GM21529 (cell line): ENCODE data around the gene ENKUR.
"Not testable (repeated sequence)": the region's sequence is repeated elsewhere in the genome, so short reads cannot be mapped to it uniquely, and the experiment has no call there.

Experiments
- ATAC-seq: cut with Tn5 transposase; IDR thresholded peaks from one replicate; pipeline ENCODE4 v1.9.1; 2021; ENCODE audit not compliant: unreplicated experiment

The ENKUR gene

DNA sequence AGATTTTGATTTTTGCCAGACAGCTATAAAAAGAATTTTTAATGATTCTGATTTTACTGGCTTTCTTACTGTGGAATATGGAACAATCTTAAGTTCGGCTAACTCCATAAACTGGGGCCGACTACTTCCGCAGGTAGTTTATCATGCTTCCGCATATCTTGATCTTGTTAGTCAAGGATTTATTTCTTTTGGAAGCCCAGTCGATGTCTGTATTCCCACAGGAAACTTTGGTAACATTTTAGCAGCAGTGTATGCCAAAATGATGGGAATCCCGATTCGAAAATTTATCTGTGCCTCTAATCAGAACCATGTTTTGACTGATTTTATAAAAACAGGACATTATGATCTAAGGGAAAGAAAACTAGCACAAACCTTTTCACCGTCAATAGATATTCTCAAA, 8.6 kb upstream of the ENKUR start:
- no peak for ATAC-seq

DNA sequence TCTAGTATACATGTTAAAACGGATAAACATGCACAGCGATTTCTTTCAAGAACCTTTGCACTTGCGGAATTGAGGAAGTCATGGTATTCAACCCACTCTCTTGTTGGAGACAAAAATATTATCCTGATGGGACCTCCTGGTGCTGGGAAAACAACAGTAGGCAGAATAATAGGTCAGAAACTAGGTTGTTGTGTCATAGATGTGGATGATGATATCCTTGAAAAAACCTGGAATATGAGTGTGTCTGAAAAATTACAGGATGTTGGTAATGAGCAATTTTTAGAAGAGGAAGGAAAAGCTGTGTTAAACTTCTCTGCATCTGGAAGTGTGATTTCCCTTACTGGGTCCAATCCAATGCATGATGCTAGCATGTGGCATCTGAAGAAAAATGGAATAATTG, 7.3 kb upstream of the ENKUR start:
- ATAC-seq = no peak

DNA sequence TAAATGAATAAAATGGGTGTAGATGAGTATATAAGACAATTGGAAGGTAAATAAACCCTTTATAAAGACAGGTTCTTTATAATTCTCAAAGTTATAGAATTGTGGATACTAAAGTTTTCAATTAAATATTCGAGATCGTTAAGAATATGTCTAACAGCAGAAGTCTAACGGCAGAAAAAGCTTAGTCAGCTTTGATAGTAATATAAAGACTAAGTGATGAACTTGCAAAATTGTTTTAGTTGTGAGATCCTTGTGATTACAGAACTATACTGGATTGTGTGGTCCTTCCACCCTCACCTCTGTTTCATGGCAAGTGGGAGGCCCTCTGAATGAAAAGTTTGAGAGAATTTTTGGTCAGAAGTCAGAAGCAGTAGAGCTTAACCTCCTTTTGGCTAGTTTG, 2.7 kb upstream of the ENKUR start:
- no peak for ATAC-seq

DNA sequence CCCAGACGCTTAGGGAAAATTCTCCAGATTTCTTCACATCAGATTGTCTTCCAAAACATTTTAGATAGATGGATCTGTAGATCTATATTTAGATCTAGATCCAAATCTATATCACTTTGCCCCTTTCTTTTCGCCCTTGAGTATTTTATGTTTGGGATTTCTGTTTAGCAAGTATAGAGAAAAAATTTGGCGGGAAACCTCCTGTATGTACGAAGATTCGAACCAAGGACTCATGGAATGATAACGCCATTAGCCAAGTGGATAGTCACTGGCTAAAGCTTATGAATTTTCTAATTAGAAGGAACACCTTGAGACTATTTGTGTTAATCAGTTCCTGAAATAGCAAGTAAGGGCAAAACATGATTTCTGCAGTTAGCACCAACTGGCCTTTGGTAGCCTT, 1.7 kb upstream of the ENKUR start:
- ATAC-seq = no peak

DNA sequence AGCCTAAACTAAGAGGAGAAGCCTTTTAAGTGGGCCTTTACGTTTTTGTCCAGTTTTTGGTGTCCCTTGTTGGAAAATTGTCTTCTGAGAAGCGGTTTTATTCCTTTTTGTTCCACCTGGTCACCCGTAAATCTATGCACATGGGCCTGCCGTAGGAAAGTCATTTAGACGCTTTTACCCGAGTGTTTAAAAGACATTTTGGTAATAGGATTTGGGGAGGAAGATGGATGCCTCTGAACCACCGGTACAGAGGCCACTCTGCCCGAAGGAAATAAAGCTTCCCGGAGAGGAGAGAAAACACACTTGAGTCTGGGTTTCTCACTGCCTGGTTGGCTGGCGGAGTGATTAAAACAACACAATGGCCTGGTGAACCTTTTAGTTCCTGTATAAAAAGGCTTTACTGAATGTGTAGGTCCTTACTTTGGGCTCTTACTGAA, 1.2 kb upstream of the ENKUR start:
- peak; percentile 4 for ATAC-seq

DNA sequence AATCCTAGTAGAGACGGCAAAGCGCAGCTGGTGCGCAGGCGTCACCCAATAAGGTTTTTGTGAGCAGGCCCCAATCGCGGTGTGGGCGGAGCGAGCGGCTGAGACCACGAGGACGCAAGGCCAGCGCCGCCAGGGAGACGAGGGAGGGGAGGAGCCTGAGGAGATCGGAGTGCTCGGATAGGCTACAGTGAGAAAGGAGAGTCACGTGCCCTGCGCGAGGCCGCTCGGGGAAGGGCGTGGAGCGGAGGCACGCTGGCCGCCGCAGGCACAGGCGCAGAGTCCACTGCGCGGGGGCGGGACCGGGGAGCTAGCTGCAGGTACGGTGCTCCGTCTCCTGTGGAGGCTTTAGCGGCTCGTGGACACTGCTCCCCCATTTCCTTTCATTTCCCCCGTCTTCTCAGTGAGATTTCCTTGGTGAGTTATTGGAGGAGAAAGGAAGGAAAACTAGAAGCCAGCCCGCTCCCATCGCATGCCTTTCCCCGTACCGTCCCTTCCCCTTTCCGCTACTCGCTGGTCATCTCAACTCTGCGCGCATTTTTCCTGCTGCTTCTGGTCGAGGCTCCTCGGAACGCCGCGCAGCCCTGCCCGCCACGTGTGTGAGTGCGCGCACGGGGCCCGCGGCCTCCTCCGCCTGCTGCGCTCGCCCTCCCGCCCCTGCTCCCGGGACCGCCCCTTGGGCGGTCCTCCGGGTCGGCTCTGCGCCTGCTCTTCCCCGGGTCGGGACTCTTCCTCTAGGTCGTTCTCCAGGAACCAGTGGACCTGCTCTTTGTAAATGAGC, 607 bp upstream of the ENKUR start, which contains the start of gene THNSL1:
THNSL1 (plus strand) TSS at position 237 of the 778 bp plus-strand sequence. CDS start 6,612 bp downstream, outside the sequence.
- ATAC-seq = peak; percentile 97

DNA sequence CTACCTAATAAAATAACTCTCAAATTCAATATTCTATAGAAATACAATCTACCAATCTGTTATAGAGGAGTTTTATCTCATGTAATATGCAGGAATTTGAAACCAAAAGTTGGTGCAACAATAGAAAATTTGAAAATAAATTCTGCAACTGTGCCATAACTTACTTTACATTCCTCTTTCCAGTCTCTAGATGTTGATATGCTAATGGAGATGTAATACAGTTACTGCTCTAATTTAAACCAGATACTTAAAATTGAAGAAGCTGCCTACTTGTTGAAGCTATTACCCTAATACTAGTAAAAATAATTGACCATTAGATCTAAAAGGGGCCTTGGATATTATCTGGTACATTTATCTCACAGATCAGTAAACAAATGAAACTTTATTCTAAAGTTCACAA, 1.4 kb downstream of the ENKUR start:
- no peak for ATAC-seq

DNA sequence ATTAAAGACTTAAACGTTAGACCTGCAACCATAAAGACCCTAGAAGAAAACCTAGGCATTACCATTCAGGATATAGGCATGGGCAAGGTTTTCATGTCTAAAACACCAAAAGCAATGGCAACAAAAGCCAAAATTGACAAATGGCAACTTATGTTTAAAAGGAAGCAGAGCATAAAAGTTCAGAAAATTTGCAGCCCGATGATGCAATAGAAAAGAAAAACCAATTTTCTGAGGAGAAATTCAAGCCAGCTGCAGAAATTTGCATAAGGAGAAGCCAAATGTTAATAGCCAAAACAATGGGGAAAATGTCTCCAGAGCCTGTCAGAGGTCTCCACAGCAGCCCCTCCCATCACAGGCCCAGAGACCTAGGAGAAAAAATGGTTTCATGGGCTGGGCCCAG, 4.4 kb downstream of the ENKUR start:
- not testable (repeated sequence) for ATAC-seq

DNA sequence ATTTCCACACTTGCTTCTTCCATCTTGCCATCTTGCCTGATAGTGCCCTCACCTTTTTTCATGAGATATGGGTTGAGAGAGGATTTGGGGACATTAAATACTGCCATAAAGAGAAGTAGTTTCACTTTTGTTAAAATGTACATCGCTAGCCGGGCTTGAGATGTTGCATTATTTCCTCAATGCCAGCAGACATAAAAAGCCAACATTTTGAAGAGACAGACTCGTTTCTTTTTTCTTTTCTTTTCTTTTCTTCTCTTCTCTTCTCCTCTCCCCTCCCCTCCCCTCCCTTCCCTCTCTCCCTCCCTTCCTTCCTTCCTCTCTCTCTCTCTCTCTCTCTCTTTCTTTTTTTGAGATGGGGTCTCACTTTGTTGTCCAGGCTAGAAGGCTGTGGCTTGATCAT, 17.9 kb downstream of the ENKUR start:
- ATAC-seq = no peak

DNA sequence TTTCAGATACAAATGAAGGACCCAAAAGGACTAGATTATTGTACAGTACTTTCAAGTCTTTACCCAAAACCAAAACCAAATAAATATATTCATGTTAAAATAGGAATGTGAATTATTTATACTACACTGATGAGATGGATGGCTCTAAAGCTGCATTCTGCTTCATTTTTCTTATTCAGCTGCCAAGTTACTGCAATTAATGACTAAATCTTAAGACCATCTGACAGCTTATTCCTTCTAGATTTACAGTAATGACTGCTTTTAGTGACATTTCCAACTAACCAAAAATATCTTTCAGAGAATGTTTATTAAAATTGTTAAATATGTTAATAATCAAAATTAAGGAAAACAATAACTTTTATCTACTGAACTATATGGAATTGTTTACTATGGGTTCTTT, 20.9 kb downstream of the ENKUR start:
- no peak for ATAC-seq

DNA sequence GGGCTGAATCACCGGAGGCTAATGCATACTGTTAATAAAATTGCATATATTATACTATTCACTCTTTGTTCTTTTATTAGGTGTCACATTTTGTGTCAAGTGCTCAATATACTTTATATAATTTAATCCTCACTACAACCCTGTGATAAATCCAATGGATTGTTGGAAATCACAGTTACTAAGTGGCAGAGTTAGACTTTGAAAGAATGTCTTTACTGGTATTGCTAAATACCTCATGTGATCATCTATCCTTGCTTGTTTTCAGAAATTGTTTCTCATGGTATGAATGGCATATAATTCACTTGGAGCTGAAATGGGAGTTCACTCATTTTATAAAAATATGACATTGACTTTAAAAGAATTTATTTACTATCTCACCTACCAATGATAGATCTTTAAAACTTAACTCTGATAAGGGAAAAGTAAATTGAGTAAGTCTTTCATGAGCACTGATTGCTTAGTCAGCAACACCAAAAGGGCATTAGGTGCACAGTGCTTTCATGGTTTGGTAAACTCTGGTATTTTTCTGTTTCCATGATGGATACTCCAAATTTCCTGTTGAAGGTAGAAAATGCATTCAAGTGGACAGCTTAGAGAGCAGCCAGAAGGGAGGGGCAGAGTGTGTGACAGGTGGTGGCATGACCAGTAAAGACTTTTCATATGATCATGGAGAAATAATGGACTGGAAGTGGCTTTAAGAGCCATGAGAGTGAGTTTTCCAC, 22.6 kb downstream of the ENKUR start:
- no peak for ATAC-seq

DNA sequence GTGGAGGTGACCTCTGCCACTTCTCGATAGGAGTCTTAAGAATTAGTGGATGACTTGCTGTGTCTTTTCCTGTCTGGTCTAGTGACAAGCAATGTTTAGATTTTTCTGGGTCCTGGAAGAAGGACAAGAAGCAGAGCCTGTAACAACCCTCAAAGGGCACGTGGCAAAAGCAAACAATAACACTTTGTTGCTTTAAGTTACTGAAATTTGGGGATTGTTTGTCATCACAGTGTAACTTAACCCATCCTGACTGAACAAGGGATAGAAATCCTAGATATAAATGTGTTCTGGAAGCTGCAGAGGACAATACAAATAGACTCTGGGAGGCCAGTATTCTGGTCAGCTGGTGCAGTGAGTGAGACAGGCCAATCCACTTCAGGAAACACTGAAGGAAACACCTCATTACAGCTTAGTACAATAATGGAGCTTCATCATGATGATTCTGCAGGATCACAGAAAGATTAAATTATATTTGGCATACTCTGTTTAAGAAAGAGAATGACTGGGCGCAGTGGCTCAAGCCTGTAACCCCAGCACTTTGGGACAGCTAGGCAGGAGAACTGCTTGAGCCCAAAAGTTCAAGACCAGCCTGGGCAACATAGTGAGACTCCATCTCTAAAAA, 23.3 kb downstream of the ENKUR start:
- ATAC-seq = no peak

DNA sequence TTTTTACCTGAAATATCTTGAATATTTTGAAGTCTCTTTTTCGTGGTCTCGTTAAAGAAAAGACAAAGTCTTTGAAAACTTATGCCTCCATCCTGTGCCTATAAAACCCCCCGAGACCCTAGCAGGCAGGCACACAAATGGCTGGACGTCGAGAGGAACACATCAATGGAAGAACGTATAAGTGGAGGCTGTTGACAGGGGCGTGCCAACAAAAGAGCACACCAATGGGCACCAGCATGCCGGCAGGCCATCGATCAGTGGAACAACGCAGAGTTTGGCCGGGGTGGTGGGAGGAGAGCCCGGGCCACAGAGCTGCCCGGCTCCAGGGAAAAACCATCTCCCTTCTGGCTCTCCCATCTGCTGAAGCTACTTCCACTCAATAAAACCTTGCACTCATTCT, 24.7 kb downstream of the ENKUR start:
- ATAC-seq = no peak

DNA sequence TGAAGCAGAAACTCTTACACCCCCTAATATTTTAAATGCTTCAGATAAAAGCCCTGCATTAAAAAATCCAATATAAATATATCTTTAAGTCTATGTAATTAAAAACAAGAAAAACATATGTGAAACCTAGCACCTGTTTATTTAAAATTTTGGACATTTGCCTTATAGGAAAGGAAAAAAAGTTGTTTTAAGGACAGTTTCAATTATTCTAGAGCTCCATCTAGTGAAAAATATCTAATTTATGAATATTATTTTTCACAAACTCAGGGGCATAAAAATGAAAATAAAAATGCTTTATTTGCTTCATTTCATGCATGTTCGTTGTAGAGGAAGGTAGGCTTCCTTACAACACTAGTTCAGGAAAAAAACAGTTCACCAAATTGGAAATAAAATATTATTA, 26.1 kb downstream of the ENKUR start:
- ATAC-seq = no peak

DNA sequence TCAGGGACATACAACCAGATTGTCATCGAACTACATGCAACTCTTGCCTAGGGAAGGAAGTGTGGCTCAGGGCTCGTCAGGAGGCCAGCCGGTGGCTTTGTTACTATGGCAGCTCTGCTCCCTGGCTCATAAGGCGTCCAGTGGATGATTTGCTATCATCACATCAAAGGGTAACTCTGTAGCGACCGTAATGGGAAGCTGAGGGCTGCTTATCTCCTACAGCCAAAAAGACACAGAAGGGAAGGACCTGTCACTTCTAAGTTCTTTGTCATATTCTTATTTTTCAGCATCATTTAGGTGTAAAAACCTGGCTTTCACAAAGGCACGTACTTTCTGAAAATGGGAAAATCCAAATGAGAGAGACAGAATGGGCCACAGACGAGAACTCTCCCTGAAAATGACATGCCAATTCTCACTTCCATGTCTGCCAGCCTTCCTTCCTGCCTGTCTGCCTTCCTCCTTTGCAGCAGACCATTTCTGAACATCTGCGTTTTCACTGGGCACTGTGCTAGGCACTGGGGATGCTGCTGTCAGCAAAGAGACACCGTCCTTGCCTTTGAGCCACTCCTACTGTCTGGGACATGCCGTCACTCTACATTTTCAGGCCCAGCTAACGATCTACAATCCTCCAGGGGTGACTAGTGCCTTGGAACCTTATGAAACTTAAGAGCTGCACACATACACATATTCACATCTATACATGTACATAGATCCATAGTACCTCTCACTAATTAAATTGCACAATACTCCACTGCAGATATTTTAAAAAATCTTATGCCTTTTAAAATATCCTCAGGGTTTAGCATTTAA, 26.9 kb downstream of the ENKUR start:
- no peak for ATAC-seq

DNA sequence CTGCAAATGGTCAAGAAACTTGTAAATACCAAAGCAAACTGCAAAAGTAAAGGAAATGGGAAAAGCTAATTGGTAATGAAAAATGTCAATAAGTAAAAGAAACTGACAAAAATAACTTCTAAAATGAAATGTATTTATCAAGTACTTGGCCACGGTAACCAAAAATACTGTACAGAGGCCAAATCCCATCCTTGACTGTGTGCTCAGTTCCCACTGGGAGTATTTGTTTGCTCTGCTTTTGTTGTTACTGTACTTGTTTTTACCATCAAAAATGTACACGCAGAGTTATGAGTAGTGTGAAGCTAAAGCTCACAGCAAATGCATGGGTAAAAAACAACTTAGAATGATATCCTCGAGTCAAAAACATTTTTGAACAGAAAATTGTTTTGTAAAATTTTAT, 31.1 kb downstream of the ENKUR start:
- no peak for ATAC-seq

DNA sequence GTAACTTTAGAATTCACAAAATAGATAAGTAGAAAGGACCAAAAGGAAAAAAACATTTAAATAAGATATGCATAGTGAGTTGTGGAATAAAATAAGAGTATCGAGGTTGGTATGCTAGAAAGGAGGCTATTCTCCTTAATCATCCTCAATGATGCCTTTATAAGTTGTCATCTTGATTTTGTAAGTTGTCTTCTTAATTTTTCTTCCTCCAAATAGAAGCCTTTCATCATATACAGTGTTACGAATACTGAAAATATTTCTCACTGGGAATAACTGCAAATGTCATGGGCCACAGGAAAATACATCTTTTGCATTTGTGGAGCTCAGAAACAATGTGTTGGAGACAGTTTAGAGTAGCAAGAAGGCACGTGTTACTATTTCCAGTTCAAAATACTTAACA, 32.0 kb downstream of the ENKUR start:
- no peak for ATAC-seq

DNA sequence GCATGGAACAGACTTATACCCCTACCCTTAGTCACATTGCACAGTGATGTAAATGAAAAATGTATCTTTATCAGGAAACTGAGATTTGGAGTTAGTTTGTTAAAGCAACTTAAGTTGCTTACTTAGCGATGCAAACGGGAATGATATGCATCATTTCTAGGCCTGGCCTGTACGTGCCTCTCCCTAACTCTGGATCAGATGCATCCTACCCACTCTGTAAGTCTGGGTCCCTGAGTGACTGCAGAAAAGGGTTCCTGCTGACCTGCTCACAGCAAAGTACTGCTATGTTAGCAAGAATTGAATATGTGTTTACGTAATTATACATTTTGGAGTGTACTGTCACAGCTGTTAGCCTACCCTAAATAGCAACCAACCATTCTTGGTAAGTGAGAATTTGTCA, 32.8 kb downstream of the ENKUR start:
- no peak for ATAC-seq

DNA sequence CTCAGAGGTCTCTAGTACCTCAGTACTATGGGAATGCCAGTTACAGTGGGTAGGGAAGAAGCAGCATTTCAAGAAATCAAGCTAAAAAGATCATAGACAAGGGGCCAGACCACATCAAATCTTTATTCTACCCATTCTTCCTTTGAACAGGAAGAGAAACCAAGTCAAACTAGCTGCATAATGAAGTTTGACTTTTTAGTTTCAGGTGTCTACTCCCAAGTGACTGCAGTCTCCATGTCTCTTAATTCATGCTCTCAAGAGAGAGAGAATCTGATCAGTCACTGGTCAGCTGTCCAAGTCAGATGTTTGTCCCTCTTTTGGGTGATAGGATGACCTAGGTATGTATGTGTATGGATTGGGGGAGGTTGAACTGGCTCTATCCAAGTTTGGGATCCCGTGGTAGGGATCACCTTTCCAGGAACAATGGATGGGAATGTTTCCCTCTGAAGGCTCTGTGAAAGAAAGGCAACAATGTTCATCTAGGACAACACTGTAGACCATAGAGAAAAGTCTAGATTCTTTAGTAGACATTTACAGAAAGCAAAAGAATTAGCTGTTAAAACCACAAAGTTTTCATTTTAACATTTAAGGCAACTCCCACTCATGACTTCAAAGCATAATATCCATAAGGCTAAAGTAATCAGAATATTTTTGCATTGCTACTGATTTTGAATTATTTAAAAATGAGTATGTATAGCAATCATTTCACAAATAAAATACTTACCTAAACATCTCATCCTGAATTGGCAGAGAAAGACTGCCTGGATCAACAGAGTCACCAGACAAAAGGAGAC, 33.4 kb downstream of the ENKUR start:
- peak; percentile 72 for ATAC-seq

DNA sequence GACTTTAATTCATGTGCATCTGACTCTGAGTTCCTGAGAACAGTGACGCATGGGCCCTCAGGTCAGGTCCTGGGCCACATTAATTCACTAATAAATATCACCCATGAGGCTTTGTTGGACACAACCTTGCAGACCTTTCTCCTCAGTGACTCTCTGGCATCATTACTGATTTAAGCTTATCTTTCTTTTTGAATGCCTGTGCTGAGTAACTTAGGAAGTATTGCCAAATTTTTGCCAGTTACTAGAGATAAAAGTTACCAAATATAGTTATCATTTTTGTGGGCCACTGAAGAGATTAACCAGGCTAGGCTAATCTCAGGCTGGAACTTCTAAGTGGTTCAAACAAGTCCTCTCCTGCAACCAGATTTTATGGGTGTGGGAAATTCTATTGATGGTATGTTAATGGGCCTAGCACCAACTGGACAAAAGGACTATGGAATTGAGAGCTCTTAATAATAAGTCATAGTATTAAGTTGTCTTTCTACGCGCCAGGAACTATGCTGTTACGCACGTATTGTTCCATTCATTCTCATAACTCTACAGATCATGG, 34.7 kb downstream of the ENKUR start:
- no peak for ATAC-seq
